IMR-90 (cell line): ENCODE results near the gene PDIA4. TPM values are rescaled to one million over a fixed set of nuclear protein-coding genes. Genes with fewer than 3 reads are reported as not detected.

Experiments used
- ATAC-seq: fragments of 200-7000 bp; cut with Tn5 transposase; 2 replicates; pipeline ENCODE4 v1.9.1; 2020; ENCODE audit warnings: low read depth, mild to moderate bottlenecking, moderate library complexity
- BruUV-seq: library from RNA; stranded (reverse); fragments of 400-500 nt; replicated peaks from 2 replicates; lab custom pipeline; 2021; lab: Mats Ljungman, UMichigan
- CTCF ChIA-PET: fragments of 300-600 bp; formaldehyde crosslinking; extraction: SDS; loops from one replicate; lab custom pipeline; 2021; ENCODE audit warnings: antibody characterized with exemption; lab: Yijun Ruan, JAX
- POLR2A ChIA-PET: fragments of 300-600 bp; sonication (Branson Sonifier 250); formaldehyde crosslinking; loops from one replicate; lab custom pipeline; 2022; ENCODE audit warnings: antibody characterized with exemption; ENCODE audit not compliant: unreplicated experiment; lab: Charles Lee
- DNase-seq: peaks from one replicate; pipeline ENCODE4 v3.0.0; 2013
- H2AFZ ChIP-seq: replicated peaks from 2 replicates; pipeline ENCODE3; 2013; ENCODE audit warnings: low read length, mild to moderate bottlenecking; ENCODE audit not compliant: poor library complexity
- H2AK5ac ChIP-seq: 2 replicates; pipeline ENCODE4 v1.6.1; 2013; ENCODE audit warnings: low read depth, low read length, inconsistent platforms
- H2AK9ac ChIP-seq: replicated peaks from 2 replicates; pipeline ENCODE3; 2013; ENCODE audit warnings: mild to moderate bottlenecking, low read depth, low read length, moderate library complexity; ENCODE audit not compliant: poor library complexity
- H2BK120ac ChIP-seq: 2 replicates; pipeline ENCODE4 v1.6.1; 2013; ENCODE audit warnings: low read depth, low read length, inconsistent platforms
- H2BK15ac ChIP-seq: 3 replicates; pipeline ENCODE4 v1.6.1; 2013; ENCODE audit warnings: low read depth, low read length, inconsistent platforms
- H2BK20ac ChIP-seq: 2 replicates; pipeline ENCODE4 v1.6.1; 2013; ENCODE audit warnings: low read depth, mild to moderate bottlenecking, inconsistent platforms, low read length, moderate library complexity
- H2BK5ac ChIP-seq: 2 replicates; pipeline ENCODE4 v1.6.1; 2013; ENCODE audit warnings: mild to moderate bottlenecking, low read depth, low read length, inconsistent platforms; ENCODE audit not compliant: poor library complexity, severe bottlenecking
- H3K14ac ChIP-seq: replicated peaks from 2 replicates; pipeline ENCODE4 v1.6.1; 2013; ENCODE audit warnings: low read depth, low read length, inconsistent platforms
- H3K18ac ChIP-seq: 2 replicates; pipeline ENCODE4 v1.6.1; 2013; ENCODE audit warnings: low read depth, low read length, control low read depth
- H3K23ac ChIP-seq: 2 replicates; pipeline ENCODE4 v1.6.1; 2013; ENCODE audit warnings: low read depth, low read length, inconsistent platforms
- H3K27ac ChIP-seq: 2 replicates; pipeline ENCODE4 v1.5.1; 2013; ENCODE audit warnings: mild to moderate bottlenecking, control low read depth, low read length; ENCODE audit not compliant: insufficient read depth
- H3K27me3 ChIP-seq: 2 replicates; pipeline ENCODE4 v1.6.1; 2013; ENCODE audit warnings: low read length; ENCODE audit not compliant: control insufficient read depth, insufficient read depth
- H3K36me3 ChIP-seq: 2 replicates; pipeline ENCODE4 v1.6.1; 2013; ENCODE audit warnings: low read length, mixed read lengths; ENCODE audit not compliant: control insufficient read depth, insufficient read depth
- H3K4ac ChIP-seq: 2 replicates; pipeline ENCODE4 v1.6.1; 2013; ENCODE audit warnings: low read depth, low read length, inconsistent platforms
- H3K4me1 ChIP-seq: 2 replicates; pipeline ENCODE4 v1.6.1; 2013; ENCODE audit warnings: low read length, mixed read lengths; ENCODE audit not compliant: control insufficient read depth, insufficient read depth
- H3K4me2 ChIP-seq: 2 replicates; pipeline ENCODE4 v1.6.1; 2013; ENCODE audit warnings: low read depth, mild to moderate bottlenecking, control low read depth, low read length, moderate library complexity
- H3K4me3 ChIP-seq: 2 replicates; pipeline ENCODE4 v1.5.1; 2013; ENCODE audit warnings: low read depth, mild to moderate bottlenecking, control low read depth, low read length, moderate library complexity; ENCODE audit not compliant: insufficient read depth
- H3K56ac ChIP-seq: 2 replicates; pipeline ENCODE4 v1.6.1; 2013; ENCODE audit warnings: low read length, inconsistent platforms; ENCODE audit not compliant: insufficient read depth; ENCODE audit errors: extremely low read depth
- H3K79me1 ChIP-seq, 2 experiments: 2 replicates each; pipeline ENCODE4 v1.6.1; 2013; ENCODE audit warnings: low read length in 2 of 2, inconsistent platforms in 1 of 2, low read depth in 1 of 2
- H3K9ac ChIP-seq: 2 replicates; pipeline ENCODE4 v1.6.1; 2013; ENCODE audit warnings: low read depth, low read length, control low read depth
- H3K9me1 ChIP-seq: 2 replicates; pipeline ENCODE4 v1.6.1; 2013; ENCODE audit warnings: low read length, inconsistent platforms; ENCODE audit not compliant: insufficient read depth
- H3K9me3 ChIP-seq: 2 replicates; pipeline ENCODE4 v1.6.1; 2013; ENCODE audit warnings: low read length; ENCODE audit not compliant: control insufficient read depth, insufficient read depth
- H4K20me1 ChIP-seq: 2 replicates; pipeline ENCODE4 v1.6.1; 2013; ENCODE audit warnings: low read length, inconsistent platforms; ENCODE audit not compliant: insufficient read depth
- H4K5ac ChIP-seq: 2 replicates; pipeline ENCODE4 v1.6.1; 2013; ENCODE audit warnings: mild to moderate bottlenecking, low read depth, low read length, control low read depth
- H4K8ac ChIP-seq, 2 experiments: 2 replicates each; pipeline ENCODE4 v1.6.1; 2013; ENCODE audit warnings: low read depth in 2 of 2, low read length in 2 of 2, control low read depth in 1 of 2, inconsistent platforms in 1 of 2
- H4K91ac ChIP-seq: 2 replicates; pipeline ENCODE4 v1.6.1; 2013; ENCODE audit warnings: low read depth, low read length, inconsistent platforms; ENCODE audit not compliant: insufficient read depth
- BHLHE40 ChIP-seq: fragments of 150-350 bp; IDR thresholded peaks from 2 replicates; pipeline ENCODE4 v1.6.1; 2016; ENCODE audit warnings: mild to moderate bottlenecking, low read depth, low read length
- CEBPB ChIP-seq: IDR thresholded peaks from 2 replicates; pipeline ENCODE4 v1.6.1; 2012; ENCODE audit warnings: low read depth, low read length, improper control_type of control experiment
- CHD1 ChIP-seq: IDR thresholded peaks from 2 replicates; pipeline ENCODE4 v1.6.1; 2012; ENCODE audit warnings: low read depth, low read length, improper control_type of control experiment
- CTCF ChIP-seq: conservative IDR thresholded peaks from 2 replicates; pipeline ENCODE4 v1.5.1; 2012; ENCODE audit warnings: mild to moderate bottlenecking, low read depth, low read length, improper control_type of control experiment
- ELK1 ChIP-seq: fragments of 150-350 bp; IDR thresholded peaks from 2 replicates; pipeline ENCODE4 v1.6.1; 2016; ENCODE audit warnings: low read depth, mild to moderate bottlenecking, low read length, moderate library complexity, borderline replicate concordance
- FOS ChIP-seq: fragments of 150-350 bp; IDR thresholded peaks from 2 replicates; pipeline ENCODE4 v1.6.1; 2016; ENCODE audit warnings: low read depth, low read length
- MAFK ChIP-seq: IDR thresholded peaks from 2 replicates; pipeline ENCODE4 v1.6.1; 2012; ENCODE audit warnings: low read depth, low read length, improper control_type of control experiment
- MAZ ChIP-seq: IDR thresholded peaks from 2 replicates; pipeline ENCODE4 v1.6.1; 2012; ENCODE audit warnings: low read depth, mild to moderate bottlenecking, low read length, improper control_type of control experiment, moderate library complexity, borderline replicate concordance
- MXI1 ChIP-seq: IDR thresholded peaks from 2 replicates; pipeline ENCODE4 v1.6.1; 2012; ENCODE audit warnings: low read depth, mild to moderate bottlenecking, low read length, moderate library complexity, borderline replicate concordance
- NFE2L2 ChIP-seq: fragments of 150-350 bp; IDR thresholded peaks from 2 replicates; pipeline ENCODE4 v1.6.1; 2016; ENCODE audit warnings: low read depth, mild to moderate bottlenecking, low read length
- POLR2A ChIP-seq: IDR thresholded peaks from 2 replicates; pipeline ENCODE4 v1.6.1; 2012; ENCODE audit warnings: mild to moderate bottlenecking, low read depth, low read length
- RAD21 ChIP-seq: IDR thresholded peaks from 2 replicates; pipeline ENCODE4 v1.6.1; 2012; ENCODE audit warnings: low read length, improper control_type of control experiment
- RCOR1 ChIP-seq: IDR thresholded peaks from 2 replicates; pipeline ENCODE4 v1.6.1; 2012; ENCODE audit warnings: mild to moderate bottlenecking, low read length, improper control_type of control experiment; ENCODE audit not compliant: insufficient replicate concordance
- RFX5 ChIP-seq: IDR thresholded peaks from 2 replicates; pipeline ENCODE4 v1.8.0; 2012; ENCODE audit warnings: low read depth, mild to moderate bottlenecking, low read length, moderate library complexity
- SMC3 ChIP-seq: fragments of 150-350 bp; IDR thresholded peaks from 2 replicates; pipeline ENCODE4 v1.6.1; 2016; ENCODE audit warnings: low read depth, mild to moderate bottlenecking, antibody characterized with exemption, low read length, moderate library complexity
- WGBS, 2 experiments: methylation state at CpG; one replicate each; pipeline versions ENCODE4 v1.1.5 to v1.1.7; 2013; ENCODE audit warnings: missing lambda C conversion rate in 2 of 2; ENCODE audit not compliant: insufficient read length in 1 of 2; ENCODE audit errors: extremely low coverage in 2 of 2; 5-methylcytosine and 5-hydroxymethylcytosine counted together
- dilution Hi-C: fragments of 300-500 bp; cut with HindIII; formaldehyde crosslinking; loops from one replicate; pipeline ENCODE4 v1.14.3; 2018; ENCODE audit warnings: low sequenced_read_pairs; ENCODE audit not compliant: unreplicated experiment
- in situ Hi-C: fragments of 300-500 bp; cut with MboI; formaldehyde crosslinking; loops from 3 replicates; pipeline ENCODE4 v1.14.3; 2019; ENCODE audit warnings: low sequenced_read_pairs, inconsistent platforms, mixed read lengths
- intact Hi-C: fragments of 100-400 bp; cut with micrococcal nuclease; formaldehyde crosslinking; loops from 2 replicates; pipeline ENCODE4 v1.10.0; 2022
- polyA plus RNA-seq, 3 experiments: library from polyadenylated mRNA; depleted of rRNA; stranded (reverse); fragments of >200 nt; gene quantifications; 2 replicates each; pipeline ENCODE4 v1.2.3, GENCODE V29; 2012; ENCODE audit warnings: low replicate concordance in 1 of 3
- total RNA-seq: library from RNA; depleted of rRNA; stranded (reverse); fragments of >200 nt; gene quantifications from 2 replicates; pipeline ENCODE4 v1.2.3, GENCODE V29; 2012
- TF ChIP-seq, protein P1 (sequence below): fragments of 150-350 bp; IDR thresholded peaks from 2 replicates; pipeline ENCODE4 v1.6.1; 2017; ENCODE audit warnings: mild to moderate bottlenecking, antibody characterized with exemption, low read length, low read depth

Gene PDIA4
- total and polyA plus RNA-seq, 2 of the 4 experiments (the other 2 are of a cell fraction) = 241 to 304 TPM

- no peak overlapping the region for H2AK5ac ChIP-seq
- H3K56ac ChIP-seq = no peak overlapping the region
- no peaks in the 10 kb centered on the region for H3K27me3 ChIP-seq
- no peak overlapping the region for H3K4ac ChIP-seq
- no peak overlapping the region for H3K23ac ChIP-seq
- no peaks in the 10 kb centered on the region for H3K4me1 ChIP-seq
- no peak overlapping the region for H2BK5ac ChIP-seq
- no peaks in the 10 kb centered on the region for H3K9me1 ChIP-seq
- H3K4me3 ChIP-seq = no peak overlapping the region
- H2BK15ac ChIP-seq = no peak overlapping the region
- no peak overlapping the region for H2AFZ ChIP-seq
- peaks cover 21% of the 10 kb centered on the region for H3K36me3 ChIP-seq
- ChIA-PET POLR2A (no interaction called here), CTCF (no interaction called here)
- H3K9me3 ChIP-seq = no peaks in the 10 kb centered on the region
- H3K18ac ChIP-seq = no peak overlapping the region
- H3K14ac ChIP-seq = no peak overlapping the region
- no peak overlapping the region for H4K91ac ChIP-seq
- H3K4me2 ChIP-seq = no peak overlapping the region
- no TSS peak for BruUV-seq
- ATAC-seq (no peak), DNase-seq (no peak)
- intact Hi-C loops (no loop called here), in situ Hi-C loops (no loop called here), dilution Hi-C loops (no loop called here)
- H2AK9ac ChIP-seq = no peak overlapping the region
- 72% methylated on average over 3 of the region's 5 CpGs; no CpG with 5 or more reads in 1 of the 2 experiments for WGBS, 2 experiments
- no peak overlapping the region for H3K9ac ChIP-seq
- H4K20me1 ChIP-seq = no peaks in the 10 kb centered on the region; the same call in 1 of the 2 replicates
- H3K79me1 ChIP-seq = peaks cover 0 to 2% of the 10 kb centered on the region in 2 experiments; a peak in 1 of 4 replicates
- H3K27ac ChIP-seq = no peak overlapping the region
- H2BK20ac ChIP-seq = no peak overlapping the region
- H2BK120ac ChIP-seq = no peak overlapping the region
- TF ChIP-seq BHLHE40 (no peak), CTCF (no peak), CEBPB (no peak), CHD1 (no peak), MAFK (no peak), MXI1 (no peak), RAD21 (no peak), SMC3 (no peak), RFX5 (no peak), FOS (no peak), NFE2L2 (no peak), RCOR1 (no peak), ELK1 (no peak), MAZ (no peak), POLR2A (no peak)
- TF ChIP-seq, protein P1, sequence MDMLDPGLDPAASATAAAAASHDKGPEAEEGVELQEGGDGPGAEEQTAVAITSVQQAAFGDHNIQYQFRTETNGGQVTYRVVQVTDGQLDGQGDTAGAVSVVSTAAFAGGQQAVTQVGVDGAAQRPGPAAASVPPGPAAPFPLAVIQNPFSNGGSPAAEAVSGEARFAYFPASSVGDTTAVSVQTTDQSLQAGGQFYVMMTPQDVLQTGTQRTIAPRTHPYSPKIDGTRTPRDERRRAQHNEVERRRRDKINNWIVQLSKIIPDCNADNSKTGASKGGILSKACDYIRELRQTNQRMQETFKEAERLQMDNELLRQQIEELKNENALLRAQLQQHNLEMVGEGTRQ = no peak
- H4K8ac ChIP-seq = no peak overlapping the region
- H4K5ac ChIP-seq = no peak overlapping the region
These were observed 27.3 kb downstream of the PDIA4 start for GRCh38 chr7:149000961-149001360.
